HG03039 (cell line): Measurements from ENCODE around the gene ADARB2.

Source experiments
- ATAC-seq: cut with Tn5 transposase; IDR thresholded peaks from one replicate; pipeline ENCODE4 v1.9.1; 2021; ENCODE audit warnings: mild to moderate bottlenecking, moderate library complexity; ENCODE audit not compliant: unreplicated experiment

Gene ADARB2

GRCh38 chr10:1187151-1187854 lies 550.0 kb downstream of the ADARB2 start:
- no peak for ATAC-seq

- no peak for ATAC-seq
Observed at GRCh38 chr10:1186683-1186990, 550.7 kb downstream of the ADARB2 start.

GRCh38 chr10:1185911-1186682 lies 551.2 kb downstream of the ADARB2 start:
- ATAC-seq, result no peak

DNA sequence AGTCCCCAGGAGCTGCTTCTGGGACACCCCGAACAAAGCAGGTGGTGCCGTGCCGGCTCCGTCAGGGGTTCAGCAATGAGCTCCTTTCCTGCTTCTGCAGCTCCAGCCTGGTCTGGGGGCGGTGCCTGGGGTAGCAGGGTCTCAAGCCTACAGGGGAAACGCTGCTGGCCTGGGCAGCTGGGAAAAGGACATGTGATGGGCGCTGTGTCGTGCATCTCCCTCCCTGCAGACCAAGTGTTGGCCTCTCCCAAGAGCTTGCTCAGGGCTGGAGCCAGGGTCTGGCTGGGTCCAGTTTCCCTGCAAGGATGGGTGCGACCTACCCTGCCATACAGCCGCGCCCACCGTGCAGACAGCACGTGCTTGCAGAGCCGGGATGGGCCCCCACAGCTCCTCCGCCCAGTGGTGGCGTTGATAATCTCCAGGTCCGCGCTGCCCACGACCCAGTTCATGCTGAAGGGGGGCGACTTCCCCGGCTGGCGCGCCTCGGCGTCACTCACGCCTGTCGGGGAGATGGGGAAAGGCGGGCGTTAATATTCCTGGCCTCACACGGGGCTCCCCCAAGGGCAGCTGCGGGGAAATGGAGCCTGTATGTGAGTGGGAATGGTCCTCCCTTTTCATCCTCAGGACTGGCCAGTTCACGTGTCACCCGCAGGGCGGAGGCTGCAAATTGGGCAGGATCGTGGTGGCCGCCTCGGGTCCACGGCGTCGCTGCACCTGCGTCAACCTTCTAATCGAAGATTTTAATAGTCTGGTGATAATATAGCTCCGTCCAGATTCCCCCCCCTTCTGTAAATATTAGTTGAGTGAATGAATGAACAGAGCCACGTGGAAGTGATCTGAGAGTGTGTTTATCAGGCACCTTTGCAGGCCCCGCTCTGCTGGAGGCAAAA lies 552.5 kb downstream of the ADARB2 start:
- no peak for ATAC-seq

GRCh38 chr10:1183701-1184100 lies 553.6 kb downstream of the ADARB2 start:
- no peak for ATAC-seq

- no peak for ATAC-seq
Observed at GRCh38 chr10:1183033-1183396, 554.3 kb downstream of the ADARB2 start.

DNA sequence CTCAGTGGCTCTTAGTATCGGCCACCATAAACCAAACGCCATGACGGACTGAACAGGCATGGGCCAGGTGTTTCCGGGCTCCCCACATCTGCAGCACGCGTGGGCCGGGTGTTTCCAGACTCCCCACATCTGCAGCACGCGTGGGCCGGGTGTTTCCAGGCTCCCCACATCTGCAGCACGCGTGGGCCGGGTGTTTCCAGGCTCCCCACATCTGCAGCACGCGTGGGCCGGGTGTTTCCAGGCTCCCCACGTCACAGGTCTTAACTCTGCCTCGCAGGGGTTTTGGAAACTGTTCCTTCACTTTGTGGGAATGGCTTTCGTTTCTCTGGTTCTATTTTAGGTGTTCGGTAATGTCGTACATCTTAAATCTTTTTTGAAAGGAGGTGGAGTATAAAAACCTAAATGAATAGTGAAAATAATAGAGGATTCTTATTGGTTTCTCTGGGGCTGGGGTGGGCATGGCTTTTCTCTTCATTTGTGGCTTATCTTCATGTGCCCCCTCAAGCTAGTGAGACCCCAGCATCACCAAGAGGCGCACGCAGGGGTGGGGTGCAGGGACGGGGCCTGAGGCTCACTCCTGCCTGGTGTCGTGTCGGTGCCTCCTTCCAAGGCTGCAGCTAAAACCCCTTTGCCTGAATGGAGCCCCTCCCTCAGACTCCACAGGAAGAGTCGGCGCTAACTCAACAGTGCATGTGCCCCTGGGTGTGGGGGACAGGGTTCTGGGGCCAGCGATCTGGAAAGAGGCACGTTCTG lies 554.9 kb downstream of the ADARB2 start:
- ATAC-seq, result no peak

GRCh38 chr10:1180836-1181235 lies 556.5 kb downstream of the ADARB2 start:
- ATAC-seq, result no peak

GRCh38 chr10:1180071-1180730 lies 557.1 kb downstream of the ADARB2 start:
- no peak for ATAC-seq

- ATAC-seq, result no peak
Observed at GRCh38 chr10:1179346-1180070, 557.8 kb downstream of the ADARB2 start.

GRCh38 chr10:1178506-1178905 lies 558.8 kb downstream of the ADARB2 start:
- ATAC-seq, result no peak

DNA sequence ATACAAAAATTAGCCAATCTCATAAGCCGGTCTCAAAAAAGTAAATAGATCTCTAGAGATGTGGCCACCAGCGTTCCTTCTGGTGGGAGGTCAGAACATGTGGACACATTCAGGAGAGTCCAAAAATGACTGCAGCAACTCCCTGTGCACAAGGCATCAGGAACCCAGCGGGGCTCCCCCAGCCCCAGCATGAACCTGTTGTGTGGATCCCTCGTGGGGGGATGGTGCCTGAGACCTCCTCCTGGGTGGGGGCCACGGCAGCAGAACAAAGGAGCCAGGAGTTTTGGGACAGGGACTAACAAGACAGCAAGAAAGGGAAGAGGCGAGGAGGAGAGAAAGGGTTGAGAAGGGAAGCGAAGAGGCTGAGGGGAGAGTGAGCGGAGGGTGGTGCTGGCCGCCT lies 559.4 kb downstream of the ADARB2 start:
- ATAC-seq, result no peak

- ATAC-seq, result no peak
Observed at GRCh38 chr10:1175956-1176565, 561.3 kb downstream of the ADARB2 start.

- no peak for ATAC-seq
Observed at GRCh38 chr10:1174022-1174421, 563.3 kb downstream of the ADARB2 start.

- no peak for ATAC-seq
Observed at GRCh38 chr10:1173091-1173490, 564.2 kb downstream of the ADARB2 start.

DNA sequence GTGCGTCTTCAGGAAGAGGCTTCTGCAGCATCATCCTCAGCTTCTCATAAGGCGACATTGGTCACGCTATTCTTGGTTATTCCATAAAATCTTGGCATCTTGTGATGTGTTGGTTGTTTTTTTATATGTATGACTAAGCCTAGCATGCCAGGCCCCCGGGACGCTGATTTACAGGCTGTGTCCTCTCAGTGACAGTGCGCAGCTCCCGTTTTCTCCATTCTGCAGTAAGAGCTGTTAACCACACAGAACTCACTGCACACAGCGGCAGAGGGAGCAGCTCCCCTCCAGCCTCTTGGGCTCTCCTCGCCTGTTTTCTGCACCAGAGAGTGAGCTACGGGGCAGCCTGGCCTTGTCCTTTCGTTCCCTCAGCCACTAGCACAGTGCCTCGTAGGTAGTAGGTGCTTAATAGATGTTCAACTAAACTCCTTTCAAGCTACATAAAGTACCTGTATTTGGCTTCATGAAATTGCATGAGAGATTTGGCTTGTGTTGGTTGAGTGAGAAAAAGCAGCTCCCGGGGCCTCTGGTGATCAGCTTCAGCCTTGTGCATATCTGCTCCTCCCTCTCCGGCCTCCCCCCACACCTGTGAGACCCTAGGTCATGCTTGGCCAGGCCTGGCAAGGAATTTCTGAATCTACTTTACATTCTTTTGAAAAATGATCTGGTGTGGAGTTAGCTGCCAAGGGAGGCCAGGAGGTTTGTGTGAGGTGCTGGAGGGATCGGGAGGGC lies 564.9 kb downstream of the ADARB2 start:
- ATAC-seq, result no peak

DNA sequence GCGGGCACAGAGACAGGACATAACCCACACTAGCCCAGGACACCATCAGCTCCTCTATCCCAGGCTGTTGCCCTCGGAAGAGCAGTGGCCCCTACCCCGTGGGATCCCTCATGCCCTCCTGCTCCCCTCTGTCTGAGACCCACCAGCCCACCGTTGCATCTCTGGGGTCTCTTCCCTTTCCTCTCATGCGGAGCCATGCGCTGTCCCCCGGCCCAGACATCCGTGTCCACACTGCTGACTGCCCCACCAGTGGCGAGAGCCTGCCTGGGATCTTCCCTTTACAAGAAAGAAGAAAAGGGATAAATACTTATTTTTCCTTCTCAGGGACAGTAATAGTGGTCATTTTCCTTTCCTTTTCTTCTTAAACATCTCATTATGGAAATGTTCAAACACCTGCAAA lies 565.7 kb downstream of the ADARB2 start:
- ATAC-seq, result no peak

DNA sequence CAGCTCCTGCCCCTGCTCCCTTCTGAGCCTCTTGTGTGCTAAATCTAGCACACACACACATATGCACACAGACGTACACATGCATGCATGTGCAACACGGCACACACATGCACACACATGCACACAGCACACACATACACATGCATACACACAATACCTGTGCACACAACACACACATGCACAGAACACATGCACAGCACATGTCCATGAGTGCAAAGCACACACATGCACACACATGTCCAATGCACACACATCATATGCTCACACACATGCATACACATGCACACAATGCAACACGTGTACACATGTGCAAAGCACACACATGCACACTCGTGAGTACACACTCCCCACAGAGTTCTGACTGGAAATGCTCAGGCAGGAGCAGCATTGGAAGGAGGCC lies 566.1 kb downstream of the ADARB2 start:
- ATAC-seq, result no peak

DNA sequence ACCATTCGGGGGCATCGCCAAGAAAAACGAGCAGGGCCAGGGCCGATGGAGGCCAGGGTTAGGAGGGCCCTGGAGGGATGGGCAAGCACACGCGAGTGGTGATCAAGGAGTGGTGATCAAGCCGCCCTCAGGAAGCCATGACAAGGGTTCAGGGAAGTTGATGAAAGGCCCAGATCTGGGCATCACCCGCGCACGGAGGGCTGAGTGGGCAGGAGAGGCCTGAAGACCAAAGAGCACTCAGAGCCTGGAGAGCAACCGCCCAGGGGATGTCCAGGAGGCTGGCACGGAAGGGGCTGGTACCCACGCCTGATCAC lies 566.5 kb downstream of the ADARB2 start:
- no peak for ATAC-seq
